Prostate gland (tissue), 2 donors: ENCODE measurements around the gene STARD5. TPM values are rescaled to one million over a fixed set of nuclear protein-coding genes. Genes with fewer than 3 reads are reported as not detected.

Source experiments
- DNase-seq: peaks from one replicate; pipeline ENCODE4 v3.0.0-alpha.2; 2019; ENCODE audit warnings: low spot score
- H3K27ac ChIP-seq, 2 donors: fragments of 200-600 bp; sonication (generic); 2 replicates each; pipeline ENCODE4 v1.5.1; 2017 to 2019
- H3K27me3 ChIP-seq: fragments of 200-600 bp; sonication (generic); replicated peaks from 2 replicates; pipeline ENCODE4 v1.5.1; 2019; ENCODE audit not compliant: insufficient read depth
- H3K36me3 ChIP-seq, 2 donors: fragments of 200-600 bp; sonication (generic); 1 replicate in 1 of 2; 2 replicates in 1 of 2; pipeline versions ENCODE4 v1.5.1 to v1.8.1; 2017 to 2019
- H3K4me1 ChIP-seq: fragments of 200-600 bp; sonication (generic); replicated peaks from 2 replicates; pipeline ENCODE4 v1.5.1; 2019
- H3K4me3 ChIP-seq, 2 donors: fragments of 200-600 bp; sonication (generic); 2 replicates each; pipeline ENCODE4 v1.5.1; 2017 to 2019
- H3K9me3 ChIP-seq: fragments of 200-600 bp; sonication (generic); 2 replicates; pipeline ENCODE4 v1.5.1; 2017
- POLR2A ChIP-seq: fragments of 450-650 bp; IDR thresholded peaks from one replicate; pipeline ENCODE4 v1.6.1; 2016; ENCODE audit warnings: antibody characterized with exemption, mild to moderate bottlenecking
- POLR2AphosphoS5 ChIP-seq: sonication (generic); formaldehyde crosslinking; IDR thresholded peaks from one replicate; pipeline ENCODE4 v1.6.1; 2017; ENCODE audit warnings: antibody characterized with exemption
- WGBS: methylation state at CpG from one replicate; pipeline ENCODE4 v1.1.5; 2018; 5-methylcytosine and 5-hydroxymethylcytosine counted together
- intact Hi-C: fragments of 100-400 bp; cut with DNase I; formaldehyde crosslinking; loops from one replicate; pipeline ENCODE4 v1.14.2; 2022
- total RNA-seq, 2 donors: library from RNA; depleted of rRNA; stranded (reverse); fragments of >200 nt; gene quantifications; one replicate each; pipeline ENCODE4 v1.1.0, GENCODE V29; 2016
- TF ChIP-seq, protein P1 (sequence below), 4 experiments: fragments of 200-600 bp in 2 of 4; fragments of 450-650 bp in 2 of 4; sonication (generic) in 2 of 4; IDR thresholded peaks; 1 replicate in 3 of 4; 2 replicates in 1 of 4; pipeline ENCODE4 v1.5.1; 2016 to 2019; ENCODE audit warnings: antibody characterized with exemption in 4 of 4, mild to moderate bottlenecking in 2 of 4, moderate library complexity in 2 of 4

STARD5 gene
- total RNA-seq, 2 donors from 2014 or later, result 19.6 to 23.2 TPM

DNA sequence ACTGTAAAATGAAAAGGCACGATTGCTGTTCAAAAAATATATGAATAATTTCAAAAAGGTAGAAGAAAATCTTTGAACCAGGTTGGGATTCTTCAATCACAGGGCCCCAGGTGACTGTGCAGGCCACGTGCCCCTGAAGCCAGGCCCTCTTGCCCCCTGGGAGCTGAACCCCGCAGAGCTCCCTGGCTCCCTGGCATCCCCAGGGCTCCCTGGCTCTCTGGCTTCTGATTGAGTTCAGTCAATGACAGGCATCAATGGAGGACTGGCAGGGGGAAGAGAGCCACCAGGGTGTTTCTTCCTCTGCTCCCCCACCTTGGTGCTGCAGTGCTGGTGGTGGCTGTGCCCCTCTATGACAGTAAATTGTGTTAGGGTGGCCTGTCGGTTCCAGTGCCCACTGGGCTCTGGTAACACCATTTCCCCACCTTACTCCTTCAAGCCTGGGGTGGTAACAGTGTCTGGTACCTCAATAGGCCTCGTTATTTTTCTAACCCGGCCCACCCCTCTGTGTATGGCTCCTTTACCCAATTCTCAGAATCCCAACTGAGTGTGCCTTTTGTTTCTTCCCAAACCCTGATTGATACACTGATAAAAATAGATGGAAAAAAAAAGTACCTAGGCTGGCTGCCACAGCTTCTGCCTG is 62.6 kb downstream of the STARD5 start:
- Histone ChIP-seq H3K9me3 (no peaks in the 10 kb centered on the region), H3K27me3 (peaks cover 4% of the 10 kb centered on the region), H3K36me3 (no peaks in the 10 kb centered on the region), H3K4me3 (no peak overlapping the region), H3K4me1 (no peaks in the 10 kb centered on the region), H3K27ac (no peak overlapping the region)
- 76% methylated on average over 6 of the region's 6 CpGs for WGBS
- DNase-seq, result no peak
- TF ChIP-seq POLR2AphosphoS5 (no peak), POLR2A (no peak)
- TF ChIP-seq, protein P1, sequence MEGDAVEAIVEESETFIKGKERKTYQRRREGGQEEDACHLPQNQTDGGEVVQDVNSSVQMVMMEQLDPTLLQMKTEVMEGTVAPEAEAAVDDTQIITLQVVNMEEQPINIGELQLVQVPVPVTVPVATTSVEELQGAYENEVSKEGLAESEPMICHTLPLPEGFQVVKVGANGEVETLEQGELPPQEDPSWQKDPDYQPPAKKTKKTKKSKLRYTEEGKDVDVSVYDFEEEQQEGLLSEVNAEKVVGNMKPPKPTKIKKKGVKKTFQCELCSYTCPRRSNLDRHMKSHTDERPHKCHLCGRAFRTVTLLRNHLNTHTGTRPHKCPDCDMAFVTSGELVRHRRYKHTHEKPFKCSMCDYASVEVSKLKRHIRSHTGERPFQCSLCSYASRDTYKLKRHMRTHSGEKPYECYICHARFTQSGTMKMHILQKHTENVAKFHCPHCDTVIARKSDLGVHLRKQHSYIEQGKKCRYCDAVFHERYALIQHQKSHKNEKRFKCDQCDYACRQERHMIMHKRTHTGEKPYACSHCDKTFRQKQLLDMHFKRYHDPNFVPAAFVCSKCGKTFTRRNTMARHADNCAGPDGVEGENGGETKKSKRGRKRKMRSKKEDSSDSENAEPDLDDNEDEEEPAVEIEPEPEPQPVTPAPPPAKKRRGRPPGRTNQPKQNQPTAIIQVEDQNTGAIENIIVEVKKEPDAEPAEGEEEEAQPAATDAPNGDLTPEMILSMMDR (IDR thresholded peaks at IDR 0.05), result no peak
- intact Hi-C loops, result no loop called here

DNA sequence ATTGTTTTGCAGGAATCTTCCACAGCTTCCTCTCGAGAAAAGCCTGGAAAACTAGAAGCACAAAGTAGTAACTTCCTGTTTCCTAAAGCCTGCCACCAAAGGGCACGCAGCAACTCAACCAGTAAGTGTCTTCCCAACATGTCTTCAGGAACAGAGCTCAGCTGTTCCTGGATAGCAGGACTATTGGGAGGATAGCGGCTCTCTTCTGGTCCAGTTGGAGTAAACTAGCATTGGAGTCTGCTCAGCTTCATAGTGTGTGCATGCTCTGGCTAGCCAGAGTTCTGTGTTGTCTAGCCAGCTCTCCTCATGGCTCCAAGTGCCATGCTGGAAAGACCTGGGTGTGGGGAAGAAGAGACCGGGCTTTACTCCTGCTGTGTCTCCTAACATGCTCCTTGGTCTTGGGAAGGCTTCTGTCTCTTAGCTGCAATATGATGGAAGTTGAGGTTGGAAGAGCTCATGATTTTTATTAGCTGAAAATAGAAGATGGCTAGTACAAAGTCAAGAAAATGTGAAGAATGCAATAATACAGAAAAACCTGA is 64.1 kb downstream of the STARD5 start:
- TF ChIP-seq, protein P1 (IDR thresholded peaks at IDR 0.05), result no peak
- TF ChIP-seq POLR2A (no peak), POLR2AphosphoS5 (no peak)
- intact Hi-C loops, result no loop called here
- H3K36me3 ChIP-seq, result no peaks in the 10 kb centered on the region
- no peak overlapping the region for H3K27ac ChIP-seq
- peaks cover 4% of the 10 kb centered on the region for H3K27me3 ChIP-seq
- WGBS, result 93% methylated on average over 4 of the region's 4 CpGs
- no peaks in the 10 kb centered on the region for H3K9me3 ChIP-seq
- no peak overlapping the region for H3K4me3 ChIP-seq
- no peaks in the 10 kb centered on the region for H3K4me1 ChIP-seq
- no peak for DNase-seq

Other genes starting within 250 kb of the STARD5 start
- gene CFAP161, start 189.9 kb downstream of the STARD5 start, total RNA-seq, result 1 to 10 TPM in 1 of 2 donors, not detected in 1; 2.9 TPM
- 1 to 10 TPM; 2.7 to 9.9 TPM for gene IL16, start 127.3 kb downstream of the STARD5 start, total RNA-seq
- under 1 TPM; 0.14 to 0.23 TPM for gene TMC3, start 50.1 kb upstream of the STARD5 start, total RNA-seq